ENCODE results near the gene MTCH1. TPM values are rescaled to one million over a fixed set of nuclear protein-coding genes. Genes with fewer than 3 reads are reported as not detected.

Gene MTCH1
- total RNA-seq, 1 experiment from 2014 or later = 204 TPM

- ATAC-seq (no peak), DNase-seq (ENCODE audit: low spot score) (no peak)
- Mint-ChIP-seq H3K36me3 (no peaks in the 10 kb centered on the region), H3K4me1 (no peaks in the 10 kb centered on the region), H3K4me3 (no peak overlapping the region), H3K27ac (no peak overlapping the region), H3K9me3 (no peaks in the 10 kb centered on the region), H3K27me3 (ENCODE audit: low read depth) (no peaks in the 10 kb centered on the region)
- ChIA-PET POLR2A (interaction anchor here (0.6 to 2.1 kb wide), 2 partner anchors 12 to 405 kb away, joined by 5 to 9 read pairs; no protein-coding TSS in a partner anchor), CTCF (interaction anchor here (0.7 to 2.6 kb wide), 5 partner anchors 13 to 238 kb away, joined by 3 to 41 read pairs (median 3); no protein-coding TSS in a partner anchor)
- TF ChIP-seq MAX (CRISPR knock-in tag; IDR thresholded peaks at IDR 0.05) = no peak
- TF ChIP-seq RORB (CRISPR knock-in tag; IDR thresholded peaks at IDR 0.05) = no peak
- TF ChIP-seq ZNF532 (CRISPR knock-in tag; IDR thresholded peaks at IDR 0.05; ENCODE audit: borderline replicate concordance) = no peak
- TF ChIP-seq E2F5 (CRISPR knock-in tag; IDR thresholded peaks at IDR 0.05) = no peak
- no peak for TF ChIP-seq CBFB (CRISPR knock-in tag; IDR thresholded peaks at IDR 0.05; ENCODE audit: low read depth)
- TF ChIP-seq KAT7 (CRISPR knock-in tag; IDR thresholded peaks at IDR 0.05; ENCODE audit: borderline replicate concordance) = no peak
- no peak for TF ChIP-seq GRHL2 (CRISPR knock-in tag; IDR thresholded peaks at IDR 0.05; ENCODE audit: insufficient replicate concordance, severe bottlenecking)
- TF ChIP-seq CREM (CRISPR knock-in tag; IDR thresholded peaks at IDR 0.05) = no peak
- TF ChIP-seq ZNF396 (CRISPR knock-in tag; IDR thresholded peaks at IDR 0.05; ENCODE audit: borderline replicate concordance) = no peak
- no peak for TF ChIP-seq JAZF1 (CRISPR knock-in tag; IDR thresholded peaks at IDR 0.05)
- no peak for TF ChIP-seq ZNF423 (CRISPR knock-in tag; IDR thresholded peaks at IDR 0.05)
- TF ChIP-seq NFE2L1 (CRISPR knock-in tag; IDR thresholded peaks at IDR 0.05) = no peak
- TF ChIP-seq NR3C1 (CRISPR knock-in tag; conservative IDR thresholded peaks at IDR 0.05; ENCODE audit: low read depth) = no peak
- TF ChIP-seq, protein P1, sequence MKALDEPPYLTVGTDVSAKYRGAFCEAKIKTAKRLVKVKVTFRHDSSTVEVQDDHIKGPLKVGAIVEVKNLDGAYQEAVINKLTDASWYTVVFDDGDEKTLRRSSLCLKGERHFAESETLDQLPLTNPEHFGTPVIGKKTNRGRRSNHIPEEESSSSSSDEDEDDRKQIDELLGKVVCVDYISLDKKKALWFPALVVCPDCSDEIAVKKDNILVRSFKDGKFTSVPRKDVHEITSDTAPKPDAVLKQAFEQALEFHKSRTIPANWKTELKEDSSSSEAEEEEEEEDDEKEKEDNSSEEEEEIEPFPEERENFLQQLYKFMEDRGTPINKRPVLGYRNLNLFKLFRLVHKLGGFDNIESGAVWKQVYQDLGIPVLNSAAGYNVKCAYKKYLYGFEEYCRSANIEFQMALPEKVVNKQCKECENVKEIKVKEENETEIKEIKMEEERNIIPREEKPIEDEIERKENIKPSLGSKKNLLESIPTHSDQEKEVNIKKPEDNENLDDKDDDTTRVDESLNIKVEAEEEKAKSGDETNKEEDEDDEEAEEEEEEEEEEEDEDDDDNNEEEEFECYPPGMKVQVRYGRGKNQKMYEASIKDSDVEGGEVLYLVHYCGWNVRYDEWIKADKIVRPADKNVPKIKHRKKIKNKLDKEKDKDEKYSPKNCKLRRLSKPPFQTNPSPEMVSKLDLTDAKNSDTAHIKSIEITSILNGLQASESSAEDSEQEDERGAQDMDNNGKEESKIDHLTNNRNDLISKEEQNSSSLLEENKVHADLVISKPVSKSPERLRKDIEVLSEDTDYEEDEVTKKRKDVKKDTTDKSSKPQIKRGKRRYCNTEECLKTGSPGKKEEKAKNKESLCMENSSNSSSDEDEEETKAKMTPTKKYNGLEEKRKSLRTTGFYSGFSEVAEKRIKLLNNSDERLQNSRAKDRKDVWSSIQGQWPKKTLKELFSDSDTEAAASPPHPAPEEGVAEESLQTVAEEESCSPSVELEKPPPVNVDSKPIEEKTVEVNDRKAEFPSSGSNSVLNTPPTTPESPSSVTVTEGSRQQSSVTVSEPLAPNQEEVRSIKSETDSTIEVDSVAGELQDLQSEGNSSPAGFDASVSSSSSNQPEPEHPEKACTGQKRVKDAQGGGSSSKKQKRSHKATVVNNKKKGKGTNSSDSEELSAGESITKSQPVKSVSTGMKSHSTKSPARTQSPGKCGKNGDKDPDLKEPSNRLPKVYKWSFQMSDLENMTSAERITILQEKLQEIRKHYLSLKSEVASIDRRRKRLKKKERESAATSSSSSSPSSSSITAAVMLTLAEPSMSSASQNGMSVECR (CRISPR knock-in tag; IDR thresholded peaks at IDR 0.05; ENCODE audit: borderline replicate concordance) = no peak
- TF ChIP-seq OVOL2 (CRISPR knock-in tag; IDR thresholded peaks at IDR 0.05; ENCODE audit: borderline replicate concordance) = no peak
Measured at GRCh38 chr6:37005827-37006567, 20.0 kb upstream of the MTCH1 start.
